ENCODE data around the gene AQR.
"Not testable (repeated sequence)": the region's sequence is repeated elsewhere in the genome, so short reads cannot be mapped to it uniquely, and the experiment has no call there.

Gene AQR

DNA sequence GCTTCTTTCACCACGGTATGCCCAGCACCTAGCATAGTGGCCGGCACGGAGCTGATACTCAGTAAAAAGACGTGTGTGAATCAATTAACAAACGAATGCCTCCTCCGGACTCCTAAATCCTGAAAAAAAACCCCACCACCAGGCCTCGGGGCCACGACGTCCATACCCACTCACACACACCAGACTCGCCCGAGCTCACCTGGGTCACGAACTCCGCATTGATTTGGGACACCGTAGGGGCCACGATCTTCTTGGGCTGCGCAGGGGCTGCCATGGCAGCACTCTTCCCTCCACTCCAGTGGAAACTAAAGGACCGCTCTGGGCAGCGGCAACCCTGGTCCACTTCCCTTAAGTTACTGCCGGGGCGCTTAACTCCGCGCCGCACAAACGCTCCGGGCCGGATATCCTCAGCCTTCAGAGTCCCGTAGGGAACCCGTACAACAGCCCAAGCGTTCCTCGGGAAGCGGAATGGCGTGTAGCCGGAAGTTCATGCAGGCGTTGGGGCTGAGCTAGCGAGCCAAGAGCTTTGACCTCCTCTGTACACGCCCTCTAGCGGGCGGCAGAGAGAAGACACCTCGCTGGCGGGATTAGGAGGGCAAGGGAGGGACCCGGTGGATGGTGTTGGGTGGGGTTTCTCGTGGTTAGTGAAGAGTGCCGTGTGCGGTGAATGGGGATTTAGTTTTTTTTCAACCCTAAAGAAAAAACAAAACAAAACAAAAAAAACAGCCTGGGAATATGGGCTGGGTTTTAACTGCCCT is at the start of gene AQR:
AQR (minus strand) TSS at position 403 of the 758 bp plus-strand sequence; CDS start at position 274, 129 bp downstream.
- DNase-seq (ENCODE audit: low spot score), result peak; percentile 95

DNA sequence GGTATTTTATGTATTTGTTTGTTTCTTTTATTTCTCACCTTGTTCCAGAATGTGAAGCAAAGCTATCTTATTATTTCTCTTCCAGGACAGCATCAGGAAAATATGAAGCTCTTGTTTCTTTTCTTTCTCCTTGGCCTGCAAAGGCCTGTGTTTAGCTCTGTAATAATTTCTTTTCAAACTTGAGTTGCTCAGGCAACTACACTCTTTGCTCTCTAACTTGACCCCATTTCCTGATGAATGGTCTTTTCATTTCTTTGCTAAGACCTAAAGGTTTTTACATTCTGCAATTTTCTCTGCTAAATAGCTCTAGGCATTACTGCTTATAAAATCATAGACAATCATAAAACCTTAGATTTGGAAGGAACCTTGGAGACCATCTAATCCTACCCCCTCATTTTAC is 44.7 kb upstream of the AQR start:
- DNase-seq (ENCODE audit: low spot score), result no peak

DNA sequence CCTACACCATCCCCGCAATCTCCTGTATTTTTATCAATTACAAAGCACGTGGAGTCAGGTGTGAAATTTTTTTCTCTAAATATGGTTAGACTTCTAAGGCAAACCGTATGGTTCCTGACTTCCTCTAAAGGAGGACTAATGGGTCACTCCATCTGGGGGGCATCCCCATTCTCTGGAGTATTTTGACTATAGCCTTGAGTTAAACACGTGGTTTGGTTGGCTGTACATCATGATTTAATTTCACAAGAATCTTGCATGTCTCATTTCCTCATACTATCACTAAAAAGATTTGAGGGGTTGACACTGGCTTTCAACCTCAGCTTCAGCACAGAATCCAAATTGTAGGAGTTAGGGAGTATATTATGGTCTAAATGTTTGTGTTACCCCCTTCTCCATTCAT is 43.8 kb upstream of the AQR start:
- no peak for DNase-seq (ENCODE audit: low spot score)

DNA sequence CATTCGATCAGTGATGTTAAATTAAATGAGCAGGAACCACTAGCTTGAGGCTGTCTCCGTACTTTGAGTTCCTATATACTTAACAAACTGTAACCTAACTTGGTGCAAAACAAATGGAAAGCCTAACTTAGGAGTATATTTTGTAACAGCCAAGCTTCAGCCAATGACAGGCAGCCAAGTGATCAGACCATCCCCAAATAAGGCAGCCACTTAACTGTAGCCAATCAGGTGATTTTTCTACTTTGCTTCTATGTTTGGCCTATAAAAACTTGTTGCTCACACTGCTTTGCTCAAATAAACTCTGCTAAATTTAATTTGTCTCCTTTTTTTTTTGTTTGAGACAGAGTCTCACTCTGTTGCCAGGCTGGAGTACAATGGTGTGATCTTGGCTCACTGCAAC is 37.9 kb upstream of the AQR start:
- DNase-seq (ENCODE audit: low spot score), result no peak

DNA sequence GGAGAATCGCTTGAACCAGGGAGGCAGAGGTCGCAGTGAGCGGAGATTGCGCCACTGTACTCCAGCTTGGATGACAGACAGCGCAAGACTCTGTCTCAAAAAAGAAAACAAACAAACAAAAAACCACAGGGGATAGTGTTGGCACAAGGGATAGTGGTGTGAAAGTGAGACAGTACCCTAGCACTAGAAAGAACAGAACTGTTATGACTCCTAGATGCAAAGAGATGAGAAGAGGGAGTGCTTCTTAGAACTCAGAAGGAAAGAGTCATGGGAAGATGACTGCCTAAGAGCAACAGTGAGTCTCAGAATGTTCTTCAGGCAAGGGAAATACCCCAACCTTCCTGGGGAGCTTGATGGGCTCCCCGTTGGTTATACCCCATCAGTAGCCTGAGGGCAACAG is 36.4 kb upstream of the AQR start:
- no peak for DNase-seq (ENCODE audit: low spot score)

DNA sequence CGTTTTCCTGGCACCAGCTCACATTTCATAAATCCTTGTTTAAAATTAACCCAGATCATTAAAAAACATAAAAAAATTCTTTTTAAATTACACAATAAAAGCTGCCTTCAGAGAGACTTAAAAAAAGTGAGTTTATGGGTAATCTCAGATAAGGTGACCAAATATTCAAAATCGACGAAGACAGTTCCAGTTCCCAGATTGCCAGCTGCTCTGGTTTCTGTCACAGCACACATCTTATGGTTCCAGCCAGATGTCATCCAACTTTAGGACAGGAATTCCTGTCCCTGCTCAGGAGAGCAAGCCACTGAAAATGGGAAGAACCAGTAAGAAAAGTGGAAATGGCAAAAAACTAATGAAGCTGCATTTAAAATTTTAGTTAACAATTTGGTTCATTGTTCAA is 34.4 kb upstream of the AQR start:
- no peak for DNase-seq (ENCODE audit: low spot score)

DNA sequence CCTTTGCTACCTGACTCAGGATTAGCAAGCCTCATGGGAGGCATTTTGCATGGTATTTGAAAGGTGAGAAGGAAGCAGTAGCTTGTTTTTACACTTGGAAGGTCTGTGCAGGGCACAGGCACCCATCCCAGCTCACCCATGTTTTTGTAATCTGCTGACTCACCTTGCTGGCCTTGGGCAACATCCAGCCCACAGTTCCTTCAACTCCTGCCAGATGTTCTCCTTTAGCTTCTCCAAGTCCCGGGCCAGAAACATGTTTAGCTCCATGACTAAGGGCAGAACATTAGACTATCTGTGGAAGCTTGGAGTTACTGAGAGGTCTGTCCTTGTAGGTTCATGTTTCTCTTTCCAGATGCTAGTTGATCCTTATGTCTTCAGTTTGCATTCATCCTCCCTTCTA is 31.0 kb upstream of the AQR start:
- DNase-seq (ENCODE audit: low spot score), result no peak

DNA sequence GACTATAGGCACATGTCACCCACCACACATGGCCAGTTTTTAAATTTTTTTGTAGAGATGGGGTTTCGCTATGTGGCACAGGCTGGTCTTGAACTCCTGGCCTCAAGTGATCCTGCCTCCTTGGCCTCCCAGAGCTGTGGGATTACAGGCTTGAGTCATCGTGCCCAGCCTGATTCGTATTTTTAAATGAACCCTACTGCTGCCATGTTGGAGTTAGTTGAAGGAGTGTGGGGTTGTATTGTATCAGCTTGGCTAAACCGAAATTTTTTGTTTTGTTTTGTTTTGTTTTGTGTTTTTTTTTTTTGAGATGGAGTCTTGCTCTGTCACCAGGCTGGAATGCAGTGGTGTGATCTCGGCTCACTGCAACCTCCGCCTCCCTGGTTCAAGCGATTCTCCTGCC is 30.4 kb upstream of the AQR start:
- no peak for DNase-seq (ENCODE audit: low spot score)

DNA sequence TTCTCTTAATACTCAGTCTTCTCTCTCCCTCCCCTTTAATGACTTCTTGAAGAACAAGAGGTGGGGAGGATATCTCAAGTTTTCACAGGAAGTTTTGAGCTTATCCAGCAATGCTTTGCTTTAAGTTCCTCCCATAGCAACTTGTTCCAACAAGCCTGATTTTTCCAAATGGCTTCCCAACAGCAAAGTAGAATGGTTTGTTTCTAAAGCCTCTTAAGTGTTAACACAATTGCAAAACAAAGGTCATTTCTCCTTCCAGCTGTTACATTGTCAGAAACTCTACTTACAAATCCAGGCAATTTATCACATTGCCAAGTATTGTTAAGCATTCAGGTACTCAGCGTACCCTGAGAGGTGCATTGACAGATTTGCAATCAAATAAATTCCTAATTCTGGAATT is 25.4 kb upstream of the AQR start:
- no peak for DNase-seq (ENCODE audit: low spot score)

DNA sequence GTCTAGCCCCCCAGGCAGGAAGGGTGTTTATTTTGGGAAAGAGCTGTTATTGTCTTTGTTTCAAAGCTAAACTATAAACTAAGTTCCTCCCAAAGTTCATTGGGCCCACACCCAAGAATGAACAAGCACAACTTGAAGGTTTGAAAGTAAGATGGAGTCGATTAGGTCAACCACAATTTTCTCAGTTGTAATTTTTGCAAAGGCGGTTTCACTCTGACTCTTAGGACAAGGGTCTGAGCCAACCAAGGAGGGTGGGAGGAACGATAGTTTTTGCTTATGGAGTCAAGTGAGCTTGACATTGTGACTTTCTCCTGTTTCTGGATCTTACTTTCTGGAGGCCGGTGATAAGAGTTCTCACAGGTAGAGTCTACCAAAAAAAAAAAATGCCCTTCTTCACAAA is 24.3 kb upstream of the AQR start:
- peak; percentile 92 for DNase-seq (ENCODE audit: low spot score)

DNA sequence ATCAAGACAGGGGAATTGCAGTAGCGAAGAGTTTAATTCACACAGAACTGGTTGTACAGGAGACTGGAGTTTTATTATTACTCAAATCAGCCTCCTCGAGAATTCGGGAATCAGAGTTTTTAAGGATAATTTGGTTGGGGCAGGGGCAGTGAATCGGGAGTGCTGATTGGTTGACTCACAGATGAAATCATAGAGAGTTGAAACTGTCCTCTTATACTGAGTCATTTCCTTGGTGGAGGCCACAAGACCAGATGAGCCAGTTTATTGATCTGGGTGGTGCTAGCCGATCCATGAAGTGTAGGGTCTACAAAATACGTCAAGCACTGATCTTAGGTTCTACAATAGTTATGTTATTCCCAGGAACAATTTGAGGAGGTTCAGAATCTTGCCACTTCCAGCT is 23.9 kb upstream of the AQR start:
- peak; percentile 63 for DNase-seq (ENCODE audit: low spot score)

DNA sequence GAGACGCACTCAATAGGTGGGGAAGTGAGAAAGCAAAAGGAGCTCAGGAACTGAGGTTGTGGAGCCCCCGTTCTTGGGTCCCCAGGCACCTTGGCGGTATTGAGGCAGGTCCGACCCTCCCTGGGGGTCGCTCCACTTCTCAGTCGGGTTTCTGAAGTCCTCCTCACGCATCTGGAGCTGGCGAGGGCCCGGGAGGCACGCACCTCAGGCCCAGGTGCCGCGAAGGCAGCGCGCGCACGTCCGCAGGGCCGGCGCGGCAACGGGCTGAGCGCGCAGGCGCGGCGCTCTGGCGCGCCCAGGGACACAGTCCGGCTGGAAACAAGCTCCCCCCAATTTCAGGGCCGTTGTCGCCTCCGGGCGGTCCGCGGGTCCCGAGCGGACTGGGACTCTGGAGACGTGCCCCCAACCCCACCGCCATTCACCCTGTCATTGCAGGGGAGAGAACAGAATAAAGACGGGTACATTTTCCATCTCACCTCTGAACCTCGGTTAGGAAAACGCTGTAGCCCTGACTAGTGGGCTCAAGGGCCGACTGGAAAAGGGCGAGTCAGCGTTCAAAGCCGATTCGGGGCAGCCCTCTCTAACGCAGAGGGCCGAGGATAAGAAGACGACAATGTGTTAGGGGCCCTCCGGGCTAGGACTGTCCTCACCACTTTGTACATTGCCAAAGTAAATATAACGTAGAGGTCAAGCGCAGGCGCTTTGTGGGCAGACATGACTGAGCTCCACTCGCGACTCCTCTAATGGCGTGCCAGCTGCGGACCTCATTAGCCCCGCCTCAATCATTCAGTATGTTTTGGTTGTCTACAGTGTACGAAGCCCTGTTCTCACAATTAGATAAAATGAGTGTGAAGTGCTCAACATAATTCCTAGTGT is 18.7 kb upstream of the AQR start, which contains the start of gene ZNF770:
ZNF770 (minus strand) TSS at position 261 of the 876 bp plus-strand sequence. CDS start 4,853 bp downstream, outside the sequence.
- peak; percentile 82 for DNase-seq (ENCODE audit: low spot score)

DNA sequence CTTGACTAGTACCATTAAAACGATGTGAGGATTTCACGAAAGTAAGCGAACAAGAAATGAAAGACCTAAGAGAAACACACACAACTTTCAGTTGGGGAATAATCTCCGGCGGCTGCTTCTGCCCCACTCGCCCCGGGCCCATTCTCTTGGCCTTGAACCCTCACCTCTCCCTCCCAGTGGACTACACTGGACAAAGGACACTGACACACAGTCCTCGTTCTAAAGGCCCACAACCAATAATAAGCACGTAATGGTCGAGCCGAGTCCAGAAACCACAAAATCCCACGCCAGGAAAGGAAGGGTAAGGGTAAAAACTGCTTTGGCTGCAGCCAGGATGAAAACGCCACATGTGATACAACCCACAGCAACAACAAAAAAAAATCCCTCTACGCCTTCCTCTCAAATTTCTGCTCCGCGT is 18.1 kb upstream of the AQR start:
- no peak for DNase-seq (ENCODE audit: low spot score)

DNA sequence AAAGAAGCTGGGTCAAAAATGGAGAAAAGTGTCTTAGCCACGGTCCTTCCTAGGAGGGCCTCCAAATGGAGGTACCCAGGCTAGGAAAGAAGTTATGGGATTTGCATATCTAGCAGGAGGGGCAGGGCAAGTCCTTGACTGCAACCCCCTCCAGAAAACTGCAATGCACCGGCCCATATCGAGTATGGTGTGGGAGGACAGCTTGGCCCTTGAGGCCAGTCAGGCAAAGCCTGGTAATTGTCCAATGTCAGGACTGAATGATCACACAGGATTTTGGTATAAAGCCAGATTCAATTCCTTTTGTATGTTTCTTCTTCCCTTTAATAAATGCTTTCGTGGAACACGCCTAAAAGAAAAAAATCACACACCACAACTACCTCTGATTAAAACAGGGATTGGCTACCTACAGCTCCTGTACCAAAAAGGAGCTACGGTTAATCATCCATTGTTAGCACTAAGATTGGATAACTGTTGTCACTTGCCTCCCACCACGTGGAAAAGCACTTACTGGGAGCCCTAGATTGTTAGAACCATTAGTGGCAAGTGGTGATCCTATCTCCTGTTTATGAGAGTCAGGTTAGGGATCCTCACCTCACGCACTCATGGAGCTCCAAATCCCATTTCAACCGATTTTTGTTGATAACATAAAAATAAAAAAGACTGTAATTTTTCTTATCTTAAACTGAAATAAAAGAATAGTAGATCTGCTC is 17.4 kb upstream of the AQR start:
- no peak for DNase-seq (ENCODE audit: low spot score)

DNA sequence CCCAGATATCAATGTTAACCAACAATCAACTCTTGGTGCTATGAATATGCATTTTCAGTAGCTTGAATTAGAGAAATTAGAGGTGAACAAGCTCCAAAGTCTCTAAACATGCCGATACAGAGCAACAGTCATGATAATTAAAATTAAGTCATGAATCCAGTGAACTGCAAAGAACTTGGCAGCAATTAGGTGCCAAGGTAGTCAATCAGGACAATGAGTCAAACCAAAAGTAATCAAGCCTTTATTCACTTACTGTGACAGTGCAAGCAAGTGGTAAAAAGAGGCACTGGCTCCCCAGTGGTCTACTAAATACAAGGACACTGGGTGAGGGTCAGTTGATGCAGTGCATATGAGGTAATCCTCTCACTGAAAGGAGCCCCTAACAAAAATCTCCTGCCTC is 16.8 kb upstream of the AQR start:
- DNase-seq (ENCODE audit: low spot score), result peak; percentile 28

DNA sequence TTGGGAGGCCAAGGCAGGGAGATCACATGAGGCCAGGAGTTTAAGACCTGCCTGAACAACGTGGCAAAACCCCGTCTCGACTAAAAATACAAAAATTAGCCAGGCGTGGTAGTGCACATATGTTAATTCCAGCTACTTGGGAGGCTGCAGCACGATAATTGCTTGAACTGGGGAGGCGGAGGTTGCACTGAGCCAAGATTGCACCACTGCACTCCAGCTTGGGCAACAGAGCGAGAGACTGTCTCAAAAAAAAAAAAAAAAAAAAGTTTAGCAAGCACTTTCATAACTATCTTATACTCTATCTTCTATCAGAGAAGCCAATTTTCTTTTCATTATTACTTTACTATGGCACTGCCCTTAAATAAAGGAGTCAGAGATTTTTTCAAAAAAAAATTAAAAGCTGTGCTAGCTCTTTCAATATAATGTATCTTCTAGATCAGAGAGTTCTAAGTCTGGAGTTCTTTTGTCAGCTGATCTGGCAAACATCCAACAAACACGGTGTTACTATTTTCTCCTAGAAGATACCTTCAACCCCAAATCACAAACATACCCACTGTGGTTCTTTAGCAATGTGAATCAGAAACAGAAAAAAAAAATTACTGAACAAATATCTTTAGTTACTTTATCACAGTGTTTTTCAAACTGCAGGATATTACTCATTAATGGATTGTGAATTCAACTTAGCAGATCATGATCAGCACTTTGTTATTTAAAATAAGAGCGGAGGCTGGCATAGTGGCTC is 15.5 kb upstream of the AQR start:
- peak; percentile 17 for DNase-seq (ENCODE audit: low spot score)

DNA sequence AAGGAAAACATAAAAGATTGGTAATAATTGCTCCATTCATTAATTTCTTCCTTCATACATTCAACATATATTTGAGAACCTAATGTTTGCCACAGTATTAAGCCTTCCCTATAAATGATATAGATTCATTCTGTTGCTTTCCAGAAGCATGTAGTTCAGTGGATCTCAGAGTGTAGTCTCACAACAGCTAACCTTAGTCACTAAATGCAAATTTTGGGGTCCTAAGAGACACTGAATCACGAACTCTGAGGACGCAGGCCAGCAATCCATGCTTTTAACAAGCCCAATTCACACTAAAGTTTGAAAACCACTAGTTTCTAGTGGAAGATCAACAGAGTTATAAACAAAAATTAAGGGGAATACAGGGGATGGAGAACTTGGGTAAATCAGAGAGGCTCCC is 7.2 kb upstream of the AQR start:
- no peak for DNase-seq (ENCODE audit: low spot score)

DNA sequence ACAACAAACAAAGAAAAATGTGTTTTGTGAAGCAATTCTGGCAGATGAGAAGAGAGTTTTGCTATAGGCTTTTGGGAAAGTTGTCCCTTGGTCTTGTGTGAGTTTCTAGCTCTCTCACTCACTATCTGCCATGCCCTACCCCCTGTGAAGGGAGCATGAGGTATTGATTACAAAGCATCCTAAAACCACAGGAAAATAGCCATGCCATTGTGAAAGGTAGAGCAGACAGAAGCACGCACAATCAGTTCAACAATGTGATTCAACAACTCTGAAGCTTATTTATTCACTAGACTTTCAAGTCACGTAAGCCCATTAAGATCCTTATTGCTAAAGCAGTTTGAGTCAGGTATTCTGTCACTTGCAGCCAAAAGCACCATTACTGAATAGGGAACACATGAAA is 6.5 kb upstream of the AQR start:
- DNase-seq (ENCODE audit: low spot score), result no peak

DNA sequence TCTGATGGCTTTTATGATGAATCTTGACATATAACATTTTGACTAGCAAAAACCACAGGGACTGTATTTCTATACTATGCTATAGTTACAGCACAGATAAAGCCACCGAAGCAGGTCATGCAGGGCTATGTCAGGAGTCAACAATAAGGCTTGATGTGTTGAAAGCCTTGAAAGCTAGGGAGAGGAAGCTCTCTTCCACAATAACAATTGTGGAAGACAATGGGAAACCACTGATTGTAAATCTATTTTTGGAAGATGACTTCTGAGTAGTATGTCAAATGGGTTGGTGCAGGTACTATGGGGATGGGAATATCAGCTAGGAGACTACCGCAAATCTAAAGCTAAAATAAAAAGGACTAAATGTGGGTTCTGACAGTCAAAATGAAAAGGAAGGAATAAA is 4.0 kb upstream of the AQR start:
- no peak for DNase-seq (ENCODE audit: low spot score)

DNA sequence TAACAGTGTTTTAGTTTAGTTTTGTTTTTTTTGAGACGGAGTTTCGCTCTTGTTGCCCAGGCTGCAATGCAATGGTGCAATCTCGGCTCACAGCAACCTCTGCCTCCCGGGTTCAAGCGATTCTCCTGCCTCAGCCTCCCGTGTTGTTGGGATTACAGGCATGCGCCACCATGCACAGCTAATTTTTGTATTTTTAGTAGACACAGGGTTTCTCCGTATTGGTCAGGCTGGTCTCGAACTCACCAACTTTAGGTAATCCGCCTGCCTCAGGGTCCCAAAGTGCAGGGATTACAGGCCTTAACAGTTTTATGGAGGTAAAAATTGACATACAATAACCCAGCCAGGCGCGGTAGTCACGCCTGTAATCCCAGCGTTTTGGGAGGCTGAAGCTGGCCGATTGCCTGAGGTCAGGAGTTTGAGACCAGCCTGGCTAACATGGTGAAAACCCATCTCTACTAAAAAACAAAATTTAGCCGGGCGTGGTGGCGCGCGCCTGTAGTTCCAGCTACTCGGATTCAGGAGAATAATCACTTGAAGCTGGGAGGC is 629 bp upstream of the AQR start:
- DNase-seq (ENCODE audit: low spot score), result not testable (repeated sequence)

DNA sequence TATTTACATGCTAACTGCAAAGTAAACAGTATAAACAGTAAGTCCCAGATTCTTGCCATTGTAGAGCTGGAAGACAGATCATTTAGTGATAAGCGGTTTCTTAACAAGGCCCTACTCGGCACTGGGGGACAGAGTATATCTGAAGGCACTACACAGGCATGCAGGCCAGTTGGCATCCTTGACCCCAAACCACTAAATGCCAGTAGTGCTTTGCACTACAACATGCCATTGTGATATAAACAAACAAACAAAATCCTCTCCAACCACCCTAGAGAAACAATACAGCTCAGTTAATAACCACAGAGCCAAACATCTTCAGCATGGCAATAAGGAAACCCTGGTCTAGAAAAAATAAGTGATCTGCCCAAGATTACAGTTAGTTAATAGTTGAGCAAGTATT is 5.3 kb downstream of the AQR start:
- DNase-seq (ENCODE audit: low spot score), result no peak

DNA sequence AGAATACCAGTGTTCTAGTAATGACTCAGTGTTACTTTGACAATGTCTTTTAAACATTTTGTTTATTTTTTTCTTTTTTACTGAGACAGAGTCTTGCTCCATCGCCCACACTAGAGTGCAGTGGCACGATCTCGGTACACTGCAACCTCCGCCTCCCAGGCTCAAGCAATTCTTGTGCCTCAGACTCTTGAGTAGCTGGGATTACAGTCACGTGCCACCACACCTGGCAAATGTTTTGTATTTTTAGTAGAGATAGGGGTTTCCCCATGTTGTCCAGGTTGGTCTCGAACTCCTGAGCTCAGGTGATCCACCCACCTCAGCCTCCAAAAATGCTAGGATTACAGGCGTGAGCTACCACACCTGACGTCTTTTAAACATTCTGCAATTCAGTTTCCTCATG is 15.7 kb downstream of the AQR start:
- DNase-seq (ENCODE audit: low spot score), result no peak
